Common myeloid progenitor, CD34-positive (primary cell): ENCODE measurements around the gene MAP1LC3B2.

Experiments used
- CTCF ChIA-PET: fragments of 350-600 bp; sonication (Branson Sonifier 250); formaldehyde crosslinking; loops from one replicate; lab custom pipeline; 2021; ENCODE audit warnings: antibody characterized with exemption; lab: Charles Lee
- POLR2A ChIA-PET: fragments of 350-600 bp; sonication (Branson Sonifier 250); formaldehyde crosslinking; loops from one replicate; lab custom pipeline; 2021; ENCODE audit warnings: antibody characterized with exemption; lab: Charles Lee
- DNase-seq, 3 donors: peaks; one replicate each; pipeline versions ENCODE4 v3.0.0 to v3.0.0-alpha.2; 2013
- H3K27ac ChIP-seq, 2 experiments: 1 replicate in 1 of 2; 2 replicates in 1 of 2; pipeline ENCODE4 v1.7.0; 2013; ENCODE audit warnings: inconsistent platforms in 2 of 2, low read length in 2 of 2, mild to moderate bottlenecking in 2 of 2, low read depth in 1 of 2, moderate library complexity in 1 of 2; ENCODE audit not compliant: severe bottlenecking in 2 of 2, insufficient read depth in 1 of 2, poor library complexity in 1 of 2
- H3K27me3 ChIP-seq, 5 experiments: replicated peaks in 2 of 5; 1 replicate in 3 of 5; 2 replicates in 2 of 5; pipeline versions ENCODE4 v1.6.1 to v1.7.0; 2013; ENCODE audit warnings: low read length in 4 of 5, mild to moderate bottlenecking in 2 of 5, moderate library complexity in 2 of 5, inconsistent platforms in 1 of 5; ENCODE audit not compliant: insufficient read depth in 5 of 5, control insufficient read depth in 4 of 5
- H3K36me3 ChIP-seq, 4 experiments: 1 replicate in 2 of 4; 2 replicates in 2 of 4; pipeline versions ENCODE4 v1.6.1 to v1.7.0; 2013; ENCODE audit warnings: low read length in 3 of 4, control low read depth in 1 of 4, mild to moderate bottlenecking in 1 of 4; ENCODE audit not compliant: control insufficient read depth in 4 of 4, insufficient read depth in 4 of 4
- H3K4me1 ChIP-seq, 4 experiments: 1 replicate in 3 of 4; 2 replicates in 1 of 4; pipeline versions ENCODE4 v1.6.1 to v1.7.1; 2013; ENCODE audit warnings: low read length in 3 of 4, mild to moderate bottlenecking in 3 of 4, control low read depth in 1 of 4, inconsistent platforms in 1 of 4, moderate library complexity in 1 of 4; ENCODE audit not compliant: control insufficient read depth in 4 of 4, insufficient read depth in 4 of 4; ENCODE audit errors: control extremely low read depth in 1 of 4
- H3K4me3 ChIP-seq, 7 experiments: 1 replicate in 4 of 7; 2 replicates in 3 of 7; pipeline versions ENCODE4 v1.5.1 to v1.7.0; 2013; ENCODE audit warnings: mild to moderate bottlenecking in 7 of 7, low read length in 6 of 7, moderate library complexity in 6 of 7, inconsistent platforms in 2 of 7, low read depth in 2 of 7, control low read depth in 1 of 7; ENCODE audit not compliant: insufficient read depth in 4 of 7, control insufficient read depth in 1 of 7; ENCODE audit errors: extremely low read depth in 1 of 7
- H3K9me3 ChIP-seq, 5 experiments: 1 replicate in 4 of 5; 2 replicates in 1 of 5; pipeline versions ENCODE4 v1.6.1 to v1.7.1; 2013; ENCODE audit warnings: low read length in 4 of 5, mild to moderate bottlenecking in 2 of 5, inconsistent platforms in 1 of 5, low read depth in 1 of 5, moderate library complexity in 1 of 5; ENCODE audit not compliant: control insufficient read depth in 4 of 5, insufficient read depth in 2 of 5; ENCODE audit errors: control extremely low read depth in 1 of 5
- WGBS: methylation state at CpG from one replicate; pipeline ENCODE4 v1.1.5; 2013; ENCODE audit not compliant: insufficient coverage; 5-methylcytosine and 5-hydroxymethylcytosine counted together

The MAP1LC3B2 gene

DNA sequence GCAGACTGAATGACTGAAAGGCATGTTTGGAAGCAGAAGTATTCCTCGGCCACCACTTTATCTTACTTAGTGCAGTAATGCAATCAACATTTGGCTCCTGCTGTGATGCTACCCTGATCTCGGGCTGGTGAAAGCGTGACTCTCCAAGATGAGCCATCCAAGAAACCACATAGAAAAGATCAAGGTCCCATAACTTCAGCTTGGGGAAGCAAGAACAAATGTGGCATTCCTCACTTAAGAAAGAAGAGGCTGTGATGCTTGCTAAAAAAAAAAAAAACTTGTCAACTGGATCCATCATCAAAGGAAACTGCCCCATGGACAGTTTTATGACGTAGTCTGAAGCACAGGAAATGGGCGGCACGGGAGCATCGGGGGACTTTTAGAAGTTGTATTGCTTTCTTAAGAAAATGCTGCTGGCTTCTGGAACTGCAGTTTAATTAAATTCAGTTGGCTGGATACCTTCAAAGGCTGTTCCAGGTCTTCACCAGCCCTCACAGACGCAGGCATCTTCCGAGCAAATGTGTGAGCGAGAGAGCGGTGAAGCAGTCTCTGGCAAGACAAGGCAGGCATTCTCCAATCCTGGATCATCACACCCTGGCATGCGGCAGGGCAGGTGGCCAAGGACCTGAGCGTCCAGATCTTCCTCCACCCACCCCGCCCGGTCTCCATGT lies 38.2 kb upstream of the MAP1LC3B2 start:
- H3K9me3 ChIP-seq, result no peaks in the 10 kb centered on the region
- ChIA-PET POLR2A (interaction anchor here (0.7 kb wide), 1 partner anchor 652 kb away, joined by 3 read pairs; no protein-coding TSS in a partner anchor), CTCF (interaction anchor here (1.1 kb wide), 1 partner anchor 80 kb away, joined by 3 read pairs; no protein-coding TSS in a partner anchor)
- DNase-seq, result peak in 2 of 3 donors; percentile 76 to 79
- H3K36me3 ChIP-seq, result peaks cover 0 to 14% (median 0%) of the 10 kb centered on the region in 4 experiments
- peaks cover 2 to 15% (median 5%) of the 10 kb centered on the region in 4 experiments for H3K4me1 ChIP-seq
- no peak overlapping the region for H3K4me3 ChIP-seq
- no peak overlapping the region for H3K27ac ChIP-seq
- H3K27me3 ChIP-seq, result no peaks in the 10 kb centered on the region
- WGBS, result 62% methylated on average over 13 of the region's 15 CpGs

DNA sequence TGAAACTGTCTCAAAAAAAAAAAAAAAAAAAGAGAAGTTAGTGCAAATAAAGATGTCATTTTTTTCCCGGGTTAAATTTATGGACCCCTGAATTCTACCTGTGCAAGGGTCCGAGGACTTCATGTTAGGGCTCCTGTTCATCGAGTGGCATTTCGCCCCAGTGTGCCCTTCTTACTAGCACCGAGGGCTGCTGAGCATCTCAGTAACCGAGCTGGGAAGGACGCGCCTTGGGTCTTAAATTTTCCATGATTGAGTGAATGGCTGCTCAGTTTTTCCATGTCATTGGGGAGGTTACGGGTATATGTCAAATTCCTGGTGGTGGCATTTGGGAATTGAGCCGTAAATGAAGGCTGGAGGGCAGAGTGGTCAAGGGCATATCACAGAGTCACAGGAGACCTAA lies 34.9 kb upstream of the MAP1LC3B2 start:
- WGBS, result 68% methylated on average over 10 of the region's 10 CpGs

DNA sequence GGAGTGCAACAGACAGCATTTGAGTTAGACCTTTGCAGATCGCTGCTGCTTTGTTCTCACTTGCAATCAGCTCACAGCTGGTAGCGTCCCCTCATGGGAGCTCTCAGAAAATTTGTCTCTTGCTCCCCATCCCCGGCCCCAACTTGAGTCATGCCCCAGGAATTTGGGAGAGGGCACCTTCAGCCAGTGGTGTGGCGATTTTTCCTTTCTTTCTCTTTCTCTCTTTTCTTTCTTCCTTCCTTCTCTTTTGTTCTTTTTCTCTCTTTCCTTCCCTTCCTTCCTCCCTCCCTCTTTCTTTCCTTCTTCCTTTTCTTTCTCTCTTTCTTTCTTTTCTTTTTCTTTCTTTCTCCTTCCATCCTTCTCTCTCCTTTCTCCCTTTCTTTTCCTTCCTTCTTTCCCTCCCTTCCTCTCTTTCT lies 34.2 kb upstream of the MAP1LC3B2 start:
- WGBS, result 79% methylated on average over 4 of the region's 4 CpGs
- Histone ChIP-seq H3K4me1 (peaks cover 2 to 6% (median 5%) of the 10 kb centered on the region in 4 experiments), H3K27ac (no peak overlapping the region), H3K4me3 (no peak overlapping the region), H3K36me3 (peaks cover 0 to 17% (median 0%) of the 10 kb centered on the region in 4 experiments), H3K27me3 (no peaks in the 10 kb centered on the region), H3K9me3 (peaks cover 0 to 2% (median 0%) of the 10 kb centered on the region in 5 experiments)
- POLR2A ChIA-PET, result no interaction called here
- CTCF ChIA-PET, result interaction anchor here (1.1 kb wide), 1 partner anchor 383 kb away, joined by 3 read pairs; no protein-coding TSS in a partner anchor
- DNase-seq, result no peak

More for the DNA sequence above, 34.9 kb upstream of the MAP1LC3B2 start:
- CTCF ChIA-PET, result interaction anchor here (0.6 to 1.1 kb wide), 2 partner anchors 179 to 383 kb away, joined by 3 read pairs; no protein-coding TSS in a partner anchor
- H3K27ac ChIP-seq, result no peak overlapping the region
- no peak for DNase-seq
- no peak overlapping the region for H3K4me3 ChIP-seq
- no peaks in the 10 kb centered on the region for H3K27me3 ChIP-seq
- H3K36me3 ChIP-seq, result peaks cover 0 to 17% (median 0%) of the 10 kb centered on the region in 4 experiments
- H3K4me1 ChIP-seq, result peaks cover 2 to 6% (median 5%) of the 10 kb centered on the region in 4 experiments
- H3K9me3 ChIP-seq, result peaks cover 0 to 2% (median 0%) of the 10 kb centered on the region in 5 experiments
- POLR2A ChIA-PET, result no interaction called here

DNA sequence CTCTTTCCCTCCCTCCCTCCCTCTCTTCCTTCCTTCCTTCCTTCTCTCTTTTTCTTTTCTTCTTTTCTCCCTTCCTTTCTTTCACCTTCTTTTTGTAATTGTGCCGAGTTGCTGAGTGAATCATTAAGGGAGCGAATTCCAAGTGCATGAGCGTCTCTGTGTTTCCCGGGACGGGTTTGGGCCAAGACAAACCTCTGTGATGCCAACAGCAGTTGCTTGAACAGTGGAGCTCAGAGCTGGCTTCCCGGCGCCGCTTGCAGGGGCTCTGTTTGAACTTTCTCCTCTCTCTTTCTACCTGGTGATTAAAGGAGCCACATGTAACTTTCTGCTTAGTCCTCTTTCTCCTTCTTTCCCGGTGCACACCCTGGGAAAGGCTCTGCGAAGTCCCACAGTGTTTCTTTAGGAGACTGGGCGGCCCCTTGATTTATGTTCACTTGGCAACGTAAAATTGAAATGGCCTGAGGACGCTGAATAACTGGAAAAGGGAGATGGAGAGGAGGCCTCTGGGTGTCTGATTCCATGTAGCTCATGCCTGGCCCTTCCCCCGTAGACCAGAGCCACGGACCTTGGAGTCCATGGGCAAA lies 33.7 kb upstream of the MAP1LC3B2 start:
- WGBS, result 88% methylated on average over 14 of the region's 15 CpGs
- no peaks in the 10 kb centered on the region for H3K27me3 ChIP-seq
- POLR2A ChIA-PET, result no interaction called here

DNA sequence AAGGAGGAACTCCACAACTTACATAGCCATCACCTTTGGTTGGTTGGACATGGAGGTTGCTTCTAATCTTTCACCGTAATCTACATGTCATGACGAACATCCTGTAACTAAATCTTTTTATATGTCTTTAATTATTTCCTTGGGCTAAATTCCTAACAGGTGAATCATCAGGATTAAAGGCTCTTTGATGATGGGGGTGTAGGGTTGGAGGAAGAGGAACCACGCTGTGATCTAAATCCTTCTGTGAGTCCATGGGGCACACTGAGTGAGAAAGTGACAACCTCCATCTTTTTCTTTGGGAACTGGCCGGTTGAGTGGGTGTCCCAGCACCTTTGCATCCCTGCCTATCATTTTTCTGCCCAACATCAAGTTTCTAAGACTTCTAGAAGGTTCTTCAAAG lies 31.1 kb upstream of the MAP1LC3B2 start:
- POLR2A ChIA-PET, result no interaction called here
- Histone ChIP-seq H3K9me3 (peaks cover 0 to 2% (median 0%) of the 10 kb centered on the region in 5 experiments), H3K4me3 (no peak overlapping the region), H3K4me1 (peaks cover 2 to 7% (median 5%) of the 10 kb centered on the region in 4 experiments), H3K27me3 (no peaks in the 10 kb centered on the region), H3K27ac (no peak overlapping the region), H3K36me3 (peaks cover 0 to 6% (median 0%) of the 10 kb centered on the region in 4 experiments)
- WGBS, result 100% methylated on average over 2 of the region's 4 CpGs
- CTCF ChIA-PET, result no interaction called here
- DNase-seq, result no peak

More for the DNA sequence above, 33.7 kb upstream of the MAP1LC3B2 start:
- no peak overlapping the region for H3K27ac ChIP-seq
- peaks cover 0 to 17% (median 0%) of the 10 kb centered on the region in 4 experiments for H3K36me3 ChIP-seq
- CTCF ChIA-PET, result interaction anchor here (1.1 kb wide), 1 partner anchor 384 kb away, joined by 3 read pairs; no protein-coding TSS in a partner anchor
- H3K9me3 ChIP-seq, result peaks cover 0 to 2% (median 0%) of the 10 kb centered on the region in 5 experiments
- H3K4me1 ChIP-seq, result peaks cover 2 to 6% (median 5%) of the 10 kb centered on the region in 4 experiments
- no peak for DNase-seq
- no peak overlapping the region for H3K4me3 ChIP-seq

DNA sequence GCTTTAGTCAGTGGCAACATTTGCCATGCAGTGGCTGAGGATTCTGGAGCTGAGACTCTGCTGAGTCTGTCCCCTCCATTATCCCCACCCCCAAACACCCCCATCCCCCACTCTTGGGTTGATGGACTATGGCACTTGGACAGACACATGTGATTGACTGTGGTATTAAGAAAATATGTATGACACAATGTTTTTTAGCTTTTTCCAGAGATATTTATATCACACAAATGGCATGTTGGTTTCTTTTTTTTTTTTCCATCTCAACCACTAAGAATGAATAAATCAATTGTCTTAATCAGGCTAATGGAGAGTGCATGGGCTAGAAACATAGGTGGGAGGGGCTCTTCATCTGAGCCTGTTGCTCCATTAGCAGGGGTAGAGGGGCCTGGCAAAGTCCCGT lies 30.7 kb upstream of the MAP1LC3B2 start:
- no peak for DNase-seq
- no peaks in the 10 kb centered on the region for H3K27me3 ChIP-seq
- no peak overlapping the region for H3K4me3 ChIP-seq
- ChIA-PET CTCF (interaction anchor here (0.7 kb wide), 1 partner anchor 13 kb away, joined by 3 read pairs; no protein-coding TSS in a partner anchor), POLR2A (no interaction called here)
- 100% methylated on average over 1 of the region's 1 CpG for WGBS
- peaks cover 0 to 6% (median 0%) of the 10 kb centered on the region in 4 experiments for H3K36me3 ChIP-seq
- H3K27ac ChIP-seq, result no peak overlapping the region
- H3K4me1 ChIP-seq, result peaks cover 3 to 8% (median 7%) of the 10 kb centered on the region in 4 experiments
- peaks cover 0 to 2% (median 0%) of the 10 kb centered on the region in 5 experiments for H3K9me3 ChIP-seq
